Effector memory CD4-positive, alpha-beta T cell (primary cell): ENCODE measurements around the gene LY6G6F.
A peak's percentile ranks its signal among the peaks of the same experiment; 100 is the strongest.

Source experiments
- DNase-seq, 3 donors: peaks; one replicate each; pipeline ENCODE4 v3.0.0-alpha.2; 2020
- H3K27ac ChIP-seq: 2 replicates; pipeline ENCODE4 v1.7.0; 2013; ENCODE audit warnings: mild to moderate bottlenecking, low read length, moderate library complexity; ENCODE audit not compliant: insufficient read depth, poor library complexity, severe bottlenecking
- H3K27me3 ChIP-seq: replicated peaks from 2 replicates; pipeline ENCODE4 v1.7.0; 2013; ENCODE audit warnings: mild to moderate bottlenecking, low read length; ENCODE audit not compliant: insufficient read depth, control insufficient read depth, poor library complexity, severe bottlenecking
- H3K36me3 ChIP-seq: 2 replicates; pipeline ENCODE4 v1.7.0; 2013; ENCODE audit warnings: mild to moderate bottlenecking, low read length, moderate library complexity; ENCODE audit not compliant: control insufficient read depth, insufficient read depth
- H3K4me1 ChIP-seq: 2 replicates; pipeline ENCODE4 v1.7.0; 2013; ENCODE audit warnings: low read length, mild to moderate bottlenecking; ENCODE audit not compliant: control insufficient read depth, insufficient read depth, poor library complexity, severe bottlenecking
- H3K4me3 ChIP-seq: 2 replicates; pipeline ENCODE4 v1.7.0; 2013; ENCODE audit warnings: low read length, low read depth, mild to moderate bottlenecking; ENCODE audit not compliant: insufficient read depth, poor library complexity, severe bottlenecking
- H3K9me3 ChIP-seq: 2 replicates; pipeline ENCODE4 v1.7.0; 2013; ENCODE audit warnings: mild to moderate bottlenecking, low read length, moderate library complexity; ENCODE audit not compliant: control insufficient read depth

LY6G6F gene

GRCh38 chr6:31732029-31732428 is 25.4 kb downstream of the LY6G6F start:
- DNase-seq: no peak
- Histone ChIP-seq H3K9me3 (no peaks in the 10 kb centered on the region), H3K4me3 (no peak overlapping the region), H3K36me3 (peaks cover 21% of the 10 kb centered on the region), H3K4me1 (peaks cover 37% of the 10 kb centered on the region), H3K27ac (no peak overlapping the region), H3K27me3 (no peaks in the 10 kb centered on the region)

- Histone ChIP-seq H3K4me3 (no peak overlapping the region), H3K36me3 (peaks cover 21% of the 10 kb centered on the region), H3K27ac (peak overlapping the region; percentile 85), H3K27me3 (no peaks in the 10 kb centered on the region), H3K4me1 (peaks cover 50% of the 10 kb centered on the region), H3K9me3 (no peaks in the 10 kb centered on the region)
- DNase-seq: no peak
These were observed 27.1 kb downstream of the LY6G6F start for GRCh38 chr6:31733734-31734133.

DNA sequence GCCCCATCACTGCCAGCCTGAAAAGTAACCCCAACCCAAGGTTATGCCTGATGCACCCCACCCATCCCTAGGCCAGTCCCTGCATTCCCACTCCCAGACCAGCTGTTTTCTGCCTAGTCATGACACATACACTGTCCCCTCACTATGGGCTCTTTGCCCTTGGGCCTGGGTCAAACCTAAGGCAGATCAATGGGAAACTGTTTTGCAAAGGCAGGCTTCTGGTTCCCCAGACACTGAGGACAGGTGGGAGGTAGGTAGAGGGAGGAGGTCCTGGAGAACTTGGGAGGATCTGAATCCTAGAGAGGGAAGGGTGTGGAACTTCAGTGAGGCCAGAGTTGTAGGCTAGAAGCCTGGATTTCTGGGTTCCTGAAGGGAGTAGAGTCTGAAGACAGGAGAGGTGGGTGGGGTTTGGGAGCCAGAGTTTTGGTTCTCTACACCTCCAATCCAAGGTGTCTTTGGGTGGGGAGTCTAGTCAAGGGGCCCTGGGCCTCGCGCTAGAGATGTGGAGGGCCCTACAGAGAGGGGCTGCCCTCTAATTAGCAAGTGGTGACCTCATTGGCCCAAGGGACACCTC is 27.7 kb downstream of the LY6G6F start:
- H3K36me3 ChIP-seq: peaks cover 21% of the 10 kb centered on the region
- H3K27ac ChIP-seq: peak overlapping the region; percentile 85
- H3K27me3 ChIP-seq: no peaks in the 10 kb centered on the region
- peak in 1 of 3 donors; percentile 51 for DNase-seq
- H3K4me1 ChIP-seq: peaks cover 50% of the 10 kb centered on the region
- no peaks in the 10 kb centered on the region for H3K9me3 ChIP-seq
- peak overlapping the region; percentile 66 for H3K4me3 ChIP-seq

- Histone ChIP-seq H3K4me3 (peak overlapping the region; percentile 66), H3K9me3 (no peaks in the 10 kb centered on the region), H3K4me1 (peaks cover 47% of the 10 kb centered on the region), H3K27ac (peak overlapping the region; percentile 85), H3K27me3 (no peaks in the 10 kb centered on the region), H3K36me3 (peaks cover 21% of the 10 kb centered on the region)
- peak in 2 of 3 donors; percentile 51 to 60 for DNase-seq
These were observed 28.2 kb downstream of the LY6G6F start for GRCh38 chr6:31734821-31735406.

GRCh38 chr6:31736021-31736767 is 29.5 kb downstream of the LY6G6F start, which contains the start of gene CLIC1:
Gene CLIC1, minus strand, starts transcription at chr6:31736530. Its CDS starts 230 bp downstream, at chr6:31736300.
- H3K27ac ChIP-seq: peak within 1 kb of the TSS; percentile 85
- H3K9me3 ChIP-seq: no peaks in the 10 kb centered on the region
- peak within 1 kb of the TSS; percentile 66 for H3K4me3 ChIP-seq
- peaks cover 50% of the 10 kb centered on the region for H3K4me1 ChIP-seq
- DNase-seq: peak; percentile 60 to 64 (median 64)
- H3K27me3 ChIP-seq: no peaks in the 10 kb centered on the region
- peaks cover 21% of the 10 kb centered on the region for H3K36me3 ChIP-seq

DNA sequence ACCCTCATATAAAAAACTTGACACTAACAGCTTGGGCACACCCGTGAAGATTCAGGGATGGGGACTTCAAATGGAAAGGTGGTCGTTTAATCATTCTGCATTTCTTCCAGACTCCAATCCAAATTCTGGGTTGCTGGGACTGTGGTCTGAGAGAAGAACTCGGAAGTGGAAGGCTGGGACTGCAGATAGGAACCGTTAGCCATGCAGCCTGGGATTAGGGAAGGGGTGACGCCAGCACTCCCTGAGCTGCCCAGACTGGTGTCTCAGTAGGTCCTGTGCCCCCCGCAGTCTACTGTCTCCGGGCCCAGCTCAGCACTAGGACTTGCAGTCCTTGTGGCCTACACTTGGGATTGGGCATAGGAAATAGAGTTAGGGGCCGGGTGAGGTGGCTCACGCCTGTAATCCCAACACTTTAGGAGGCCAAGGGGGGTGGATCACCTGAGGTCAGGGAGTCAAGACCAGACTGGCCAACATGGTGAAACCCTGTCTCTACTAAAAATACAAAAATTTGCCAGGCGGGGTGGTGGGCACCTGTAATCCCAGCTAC is 30.2 kb downstream of the LY6G6F start:
- no peaks in the 10 kb centered on the region for H3K27me3 ChIP-seq
- H3K27ac ChIP-seq: peak overlapping the region; percentile 85
- H3K4me3 ChIP-seq: peak overlapping the region; percentile 66
- H3K4me1 ChIP-seq: peaks cover 50% of the 10 kb centered on the region
- H3K36me3 ChIP-seq: peaks cover 16% of the 10 kb centered on the region
- H3K9me3 ChIP-seq: no peaks in the 10 kb centered on the region
- DNase-seq: no peak

GRCh38 chr6:31737315-31737990 is 30.8 kb downstream of the LY6G6F start:
- Histone ChIP-seq H3K27ac (peak overlapping the region; percentile 85), H3K4me1 (peaks cover 50% of the 10 kb centered on the region), H3K27me3 (no peaks in the 10 kb centered on the region), H3K36me3 (peaks cover 10% of the 10 kb centered on the region), H3K9me3 (no peaks in the 10 kb centered on the region), H3K4me3 (peak overlapping the region; percentile 41)
- peak in 1 of 3 donors; percentile 8 for DNase-seq

- H3K36me3 ChIP-seq: peaks cover 6% of the 10 kb centered on the region
- H3K4me3 ChIP-seq: peak overlapping the region; percentile 41
- H3K27ac ChIP-seq: peak overlapping the region; percentile 85
These were observed 31.6 kb downstream of the LY6G6F start for GRCh38 chr6:31737991-31738979.

More at GRCh38 chr6:31737991-31738979, 31.6 kb downstream of the LY6G6F start:
- peak; percentile 54 to 68 (median 62) for DNase-seq
- Histone ChIP-seq H3K4me1 (peaks cover 50% of the 10 kb centered on the region), H3K9me3 (no peaks in the 10 kb centered on the region), H3K27me3 (no peaks in the 10 kb centered on the region)
